GM18519 (cell line): ENCODE results near the gene PPP4C.
"Not testable (repeated sequence)": the region's sequence is repeated elsewhere in the genome, so short reads cannot be mapped to it uniquely, and the experiment has no call there.

Source experiments
- ATAC-seq: cut with Tn5 transposase; IDR thresholded peaks from one replicate; pipeline ENCODE4 v1.9.1; 2021; ENCODE audit warnings: mild to moderate bottlenecking, moderate library complexity; ENCODE audit not compliant: unreplicated experiment, low FRiP score

PPP4C gene

DNA sequence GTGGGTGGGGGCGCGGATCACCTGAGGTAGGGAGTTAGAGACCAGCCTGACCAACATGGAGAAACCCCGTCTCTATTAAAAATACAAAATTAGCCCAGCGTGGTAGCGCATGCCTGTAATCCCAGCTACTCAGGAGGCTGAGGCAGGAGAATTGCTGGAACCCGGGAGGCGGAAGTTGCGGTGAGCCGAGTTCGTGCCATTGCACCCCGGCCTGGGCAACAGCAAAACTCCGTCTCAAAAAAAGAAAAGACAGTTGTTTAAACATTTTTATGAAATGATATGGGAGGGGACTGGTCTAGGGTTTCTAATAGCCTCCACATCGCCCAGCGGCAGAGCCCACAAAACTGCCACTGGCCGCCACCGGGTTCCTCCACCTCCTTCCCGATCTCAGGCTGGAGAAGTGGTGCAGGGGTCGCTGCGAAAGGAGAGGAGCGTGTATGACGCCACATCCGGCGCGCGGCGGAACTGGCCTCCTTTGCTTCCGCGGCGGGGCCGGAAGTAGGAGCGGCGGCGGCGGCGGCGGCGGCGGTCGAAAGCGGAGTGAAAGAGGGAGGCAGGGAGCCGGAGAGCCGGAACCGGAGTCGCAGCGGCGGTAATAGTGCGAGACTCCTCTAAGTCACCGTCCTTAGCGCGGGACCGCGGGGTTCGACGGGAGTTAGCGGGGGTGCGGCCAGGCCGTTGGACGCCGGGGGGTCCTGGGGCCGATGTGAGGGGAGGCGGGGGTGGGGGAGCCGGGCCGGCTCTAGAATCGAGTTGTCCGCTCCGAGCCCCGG lies at the start of gene PPP4C:
PPP4C (plus strand) TSS at position 492 of the 773 bp plus-strand sequence. CDS start 384 bp downstream, outside the sequence.
- no peak for ATAC-seq

DNA sequence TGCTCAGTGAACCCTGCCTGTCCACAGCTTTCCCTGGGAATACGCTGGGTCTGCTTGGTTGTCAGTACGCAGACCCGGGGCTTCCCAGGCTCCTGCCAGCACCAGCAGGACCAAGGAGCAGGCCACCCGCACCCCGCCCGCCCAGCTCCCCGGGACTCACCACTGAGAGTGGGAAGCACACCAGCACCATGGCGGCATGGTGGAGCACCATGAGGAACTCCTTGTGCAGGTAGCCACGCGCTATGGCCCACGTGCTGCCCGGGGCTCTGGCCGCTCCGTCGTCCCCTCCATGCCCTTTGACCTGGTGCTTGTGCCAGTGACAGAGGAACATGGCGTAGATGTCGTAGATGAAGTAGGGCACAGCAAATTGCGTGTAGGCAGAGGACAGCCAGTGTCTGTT lies 49.3 kb upstream of the PPP4C start:
- ATAC-seq, result no peak

DNA sequence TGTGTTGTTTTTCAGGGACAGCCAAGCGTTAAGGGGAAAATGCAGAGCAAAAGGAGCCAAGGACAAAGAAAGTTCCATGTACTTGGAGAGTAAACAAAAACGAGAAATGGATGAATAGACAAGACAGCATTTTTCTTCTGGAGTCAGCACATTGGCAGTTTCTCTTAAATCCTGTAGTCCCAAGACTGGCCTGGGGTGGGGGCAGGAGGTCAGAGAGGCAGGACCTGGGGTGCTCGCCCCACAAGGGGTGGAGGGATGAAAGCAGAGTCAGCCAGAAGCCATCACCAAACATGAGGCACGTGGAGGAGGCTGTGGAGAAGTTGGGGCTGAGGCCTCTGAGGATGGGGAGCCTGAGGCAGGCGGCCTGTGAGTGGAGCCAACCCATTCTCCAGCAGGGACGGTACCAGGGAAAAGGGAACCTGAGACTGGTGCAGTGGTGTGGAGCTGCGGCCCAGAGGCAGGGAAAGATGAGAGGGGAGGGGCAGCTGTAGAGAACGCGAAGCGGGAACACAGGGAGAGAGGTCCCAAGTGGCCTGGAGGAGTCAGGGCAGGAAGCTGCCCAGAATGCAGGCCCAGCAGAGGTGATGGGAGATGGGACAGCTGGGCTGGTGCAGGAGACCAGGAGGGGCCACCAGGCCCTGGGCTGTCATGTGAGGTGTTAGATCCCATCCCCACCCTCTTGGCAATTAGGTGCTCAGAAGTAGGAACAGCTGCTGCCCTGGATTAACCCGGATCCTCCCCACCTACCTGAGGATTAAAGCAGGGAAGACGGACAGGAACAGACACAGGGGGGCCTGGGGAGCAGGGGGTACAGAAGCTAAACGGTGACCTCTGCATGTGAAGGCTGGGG lies 48.0 kb upstream of the PPP4C start:
- ATAC-seq, result no peak

DNA sequence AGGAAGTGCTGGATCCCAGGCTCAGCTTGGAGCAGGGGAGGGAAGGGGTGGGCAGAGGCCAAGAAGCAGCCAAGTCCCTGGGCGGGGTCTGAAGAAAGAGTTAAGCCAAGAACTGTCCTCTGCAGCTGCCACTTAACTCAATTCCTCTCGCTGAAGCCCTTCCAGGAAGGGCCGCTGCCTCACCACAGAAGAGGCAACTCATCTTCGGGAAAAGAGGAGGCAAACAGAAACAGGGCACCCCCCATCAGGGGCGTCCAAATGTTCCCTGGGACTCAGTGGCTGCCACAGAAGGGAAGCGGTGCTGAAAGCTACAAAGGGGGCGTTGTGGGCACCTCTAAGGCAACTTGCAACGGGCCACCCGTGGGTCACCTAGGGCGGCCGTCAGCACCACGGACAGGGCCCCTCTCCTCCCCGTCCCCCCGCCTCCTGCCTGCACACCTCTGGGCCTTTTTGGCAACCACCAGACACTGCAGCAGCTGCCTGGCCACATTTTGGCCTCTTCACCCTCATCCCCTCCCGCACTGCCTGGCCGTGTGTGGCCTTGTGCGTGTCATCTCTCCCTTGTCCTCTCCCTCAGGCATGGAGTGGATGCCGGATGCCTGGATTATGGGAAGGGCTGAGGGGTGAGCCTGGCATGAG lies 47.2 kb upstream of the PPP4C start:
- no peak for ATAC-seq

DNA sequence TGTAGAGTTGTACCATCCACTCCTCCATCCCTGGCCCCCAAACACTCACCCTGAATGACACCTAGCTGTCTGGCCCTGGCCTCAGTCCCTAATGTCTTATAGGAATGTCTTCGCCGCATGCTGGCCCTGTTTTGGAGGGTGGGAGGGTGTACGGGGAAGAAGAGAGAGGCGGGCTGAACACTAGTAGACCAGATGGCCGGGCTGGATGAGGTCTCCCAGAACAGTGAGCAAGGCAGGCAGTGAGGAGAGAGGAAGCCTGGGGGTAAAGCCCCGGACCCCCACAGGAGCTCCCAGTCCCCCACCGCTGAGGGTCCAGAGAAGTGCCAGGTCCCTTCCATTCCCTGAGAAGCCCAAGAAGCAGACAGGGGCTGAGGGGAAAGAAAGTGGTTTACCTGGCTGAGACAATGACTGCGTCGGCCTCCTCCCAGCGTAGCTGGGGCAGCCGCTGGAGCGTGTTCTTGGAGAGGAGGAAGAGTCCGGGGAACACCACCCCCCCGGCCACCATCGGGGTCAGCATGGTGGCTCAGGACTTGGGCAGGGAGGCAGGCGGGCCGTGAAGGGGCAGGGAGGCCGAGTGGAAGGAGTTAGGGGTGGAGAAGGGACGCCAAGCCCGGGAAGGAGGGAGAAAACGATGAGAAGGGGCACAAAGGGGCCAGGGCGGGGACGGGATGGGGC lies 45.6 kb upstream of the PPP4C start:
- ATAC-seq, result no peak

DNA sequence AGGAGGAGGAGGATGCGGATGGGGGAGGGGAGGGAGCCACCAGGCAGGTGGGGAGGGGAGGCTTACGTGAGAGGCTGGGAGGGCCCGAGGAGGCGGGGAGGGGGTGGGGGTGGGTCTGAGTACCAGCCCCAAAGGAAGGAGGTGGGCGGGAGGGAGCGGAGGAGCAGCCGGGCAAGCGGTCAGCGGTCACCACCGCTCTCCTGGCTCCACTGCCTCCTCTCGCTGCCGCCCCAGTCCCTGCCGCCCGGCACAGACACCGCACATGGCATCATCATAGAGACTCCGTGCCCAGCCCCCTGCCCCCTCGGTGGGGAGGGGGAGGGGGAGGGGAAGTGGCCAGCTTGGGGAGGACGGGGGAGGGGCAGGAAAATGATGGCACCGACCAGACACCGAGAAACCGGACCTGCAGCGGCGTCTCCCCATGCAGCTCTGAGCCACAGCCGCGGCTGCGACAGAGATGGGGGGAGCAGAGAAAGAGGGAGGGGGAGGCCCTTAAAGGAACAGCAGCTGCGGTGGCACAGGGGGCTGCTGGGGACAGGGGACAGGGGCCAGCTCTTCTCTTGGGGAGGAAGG lies 44.9 kb upstream of the PPP4C start, which contains the start of gene TLCD3B:
TLCD3B (minus strand) TSS at position 431 of the 573 bp plus-strand sequence. CDS start 744 bp downstream, outside the sequence.
- ATAC-seq, result no peak

DNA sequence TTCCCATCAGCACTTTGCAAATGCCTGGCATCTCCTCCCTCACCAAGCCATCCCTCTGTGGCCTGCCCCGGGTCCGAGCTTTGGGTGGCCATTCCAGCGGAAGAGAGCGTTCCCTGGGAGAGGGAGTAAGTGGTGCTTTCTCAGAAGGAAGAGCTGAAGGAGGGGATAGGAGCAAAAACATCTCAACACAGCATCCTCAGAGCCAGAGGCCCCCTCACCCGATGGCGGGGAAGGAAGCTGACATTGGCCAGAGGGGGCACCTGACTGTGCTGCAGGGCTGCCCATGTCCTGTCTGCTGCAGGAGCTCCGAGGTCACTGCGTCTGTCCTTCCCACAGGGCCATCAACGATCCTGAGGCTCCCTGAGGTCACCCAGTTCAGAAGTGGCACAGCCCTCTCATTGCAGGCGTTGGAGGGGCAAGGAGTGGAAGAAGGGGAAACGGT lies 44.3 kb upstream of the PPP4C start:
- ATAC-seq, result no peak

DNA sequence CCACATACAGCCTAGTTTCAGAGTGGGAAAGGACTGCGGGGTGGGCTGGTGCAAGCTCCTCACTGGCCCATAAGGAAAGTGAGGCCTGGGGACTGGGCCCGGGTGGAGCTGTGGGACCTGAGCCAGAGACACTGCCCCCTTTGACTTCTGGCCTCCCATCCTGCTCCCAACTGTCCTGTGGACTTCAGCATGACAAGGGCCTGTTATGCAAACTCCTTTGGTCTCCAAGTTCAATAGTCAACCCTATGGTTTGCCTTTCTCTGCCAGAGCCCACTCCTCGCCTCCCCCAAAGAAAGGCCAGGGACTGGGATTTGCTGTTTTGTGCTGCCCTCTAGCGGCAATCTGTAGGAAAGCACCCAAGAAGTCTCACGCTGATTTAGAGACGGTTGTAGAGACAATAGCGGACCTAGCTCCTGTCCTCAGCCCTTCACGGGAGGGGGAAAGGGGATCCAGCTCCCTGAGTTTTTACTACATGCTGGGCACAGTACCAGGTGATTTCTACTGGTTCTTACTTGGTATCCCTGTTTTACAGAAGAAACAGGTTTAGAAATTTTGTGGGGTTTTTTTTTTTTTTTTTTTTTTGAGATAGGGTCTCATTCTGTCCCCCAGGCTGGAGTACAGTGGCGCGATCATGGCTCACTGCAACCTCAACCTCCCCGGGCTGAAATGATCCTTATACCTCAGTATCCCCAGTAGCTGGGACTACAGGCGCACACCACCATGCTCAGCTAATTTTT lies 43.5 kb upstream of the PPP4C start:
- ATAC-seq, result no peak

DNA sequence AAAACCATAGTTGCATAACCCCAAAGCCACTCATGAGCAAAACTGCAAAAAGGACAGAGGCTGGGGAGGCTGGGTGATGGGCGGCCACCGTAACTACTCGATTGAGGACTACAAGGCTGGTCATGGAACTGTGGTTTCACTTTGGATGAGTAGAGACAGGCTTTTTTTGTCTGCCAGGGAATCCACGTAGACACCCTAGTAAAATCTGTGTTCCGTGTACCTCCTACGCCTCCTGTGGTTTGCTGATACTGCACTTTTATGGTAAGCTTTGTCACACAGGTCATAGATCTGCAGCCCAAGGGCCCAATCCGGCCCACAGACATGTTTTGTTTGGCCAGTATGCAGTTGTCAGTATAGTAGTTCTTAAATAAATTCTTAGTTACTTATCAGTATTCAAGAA lies 42.5 kb upstream of the PPP4C start:
- ATAC-seq, result no peak

DNA sequence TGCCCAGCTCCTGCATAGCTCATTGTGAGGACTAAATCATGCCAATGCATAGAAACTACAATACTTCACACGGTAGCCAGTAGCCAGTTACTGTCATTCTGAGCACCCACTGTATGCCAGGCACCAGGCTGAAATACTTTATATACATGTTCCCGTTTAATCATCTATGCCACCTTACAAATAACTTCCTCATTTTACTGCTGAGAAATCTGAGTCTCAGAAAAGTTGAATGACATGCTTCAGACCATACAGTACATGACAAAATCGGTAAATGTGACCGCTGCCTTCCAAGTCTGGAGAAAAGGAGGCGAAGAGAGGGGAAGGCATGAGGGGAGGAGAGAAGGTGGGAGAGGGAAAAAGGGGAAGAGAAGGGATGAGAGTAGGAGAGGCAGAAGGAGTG lies 35.6 kb upstream of the PPP4C start:
- ATAC-seq, result no peak

DNA sequence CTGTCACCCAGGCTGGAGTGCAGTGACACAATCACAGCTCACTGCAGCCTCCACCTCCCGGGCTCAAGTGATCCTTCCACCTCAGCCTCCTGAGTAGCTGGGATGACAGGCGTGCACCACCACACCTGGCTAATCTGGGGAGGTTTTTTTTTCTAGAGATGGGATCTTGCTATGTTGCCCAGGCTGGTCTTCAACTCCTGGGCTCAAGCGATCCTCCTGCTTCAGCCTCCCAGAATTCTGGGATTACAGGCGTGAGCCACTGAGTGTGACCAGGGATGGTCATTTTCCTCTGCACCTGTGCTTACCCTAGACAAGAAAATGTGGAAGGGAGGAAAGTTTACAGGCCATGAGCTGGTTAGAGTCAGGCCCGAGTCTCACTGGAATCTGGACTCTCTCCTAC lies 35.1 kb upstream of the PPP4C start:
- ATAC-seq, result not testable (repeated sequence)

DNA sequence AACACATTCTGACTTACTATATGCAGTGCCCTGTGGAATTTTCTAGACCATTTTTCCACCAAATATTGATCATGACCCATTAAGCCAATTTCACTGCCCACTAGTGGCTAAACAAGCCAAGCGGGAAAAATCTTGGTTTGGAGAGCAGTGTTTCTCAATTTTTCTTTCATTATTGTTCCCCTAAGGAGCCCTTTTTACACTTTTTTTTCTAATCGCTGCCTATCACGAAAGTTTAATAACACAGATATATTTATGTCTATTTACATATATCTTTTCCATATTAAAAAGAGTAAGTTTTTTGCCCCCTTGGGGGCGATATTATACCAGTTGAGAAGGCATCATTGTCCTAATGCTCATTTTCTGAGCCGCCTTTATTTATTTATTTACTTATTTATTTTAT lies 34.0 kb upstream of the PPP4C start:
- no peak for ATAC-seq

DNA sequence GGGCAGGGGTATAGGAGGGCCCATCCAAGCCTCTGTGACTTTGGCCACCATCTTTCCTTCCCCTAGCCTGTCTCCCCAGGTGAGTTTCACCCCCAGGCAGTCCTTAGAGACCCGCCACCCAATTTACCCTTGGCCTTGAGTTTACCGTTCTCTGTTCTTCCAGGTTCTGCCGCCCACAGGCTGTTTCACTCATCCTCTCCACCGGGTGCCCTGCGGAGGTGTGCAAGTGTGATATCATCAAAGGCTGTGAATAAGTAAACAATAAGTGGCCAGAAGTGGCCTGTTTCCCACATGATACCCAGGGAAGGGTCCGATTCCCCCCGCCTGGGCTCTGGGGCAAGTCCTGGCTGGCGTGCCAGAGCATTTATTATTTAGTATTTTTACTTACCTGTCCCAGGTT lies 29.6 kb upstream of the PPP4C start:
- ATAC-seq, result no peak

DNA sequence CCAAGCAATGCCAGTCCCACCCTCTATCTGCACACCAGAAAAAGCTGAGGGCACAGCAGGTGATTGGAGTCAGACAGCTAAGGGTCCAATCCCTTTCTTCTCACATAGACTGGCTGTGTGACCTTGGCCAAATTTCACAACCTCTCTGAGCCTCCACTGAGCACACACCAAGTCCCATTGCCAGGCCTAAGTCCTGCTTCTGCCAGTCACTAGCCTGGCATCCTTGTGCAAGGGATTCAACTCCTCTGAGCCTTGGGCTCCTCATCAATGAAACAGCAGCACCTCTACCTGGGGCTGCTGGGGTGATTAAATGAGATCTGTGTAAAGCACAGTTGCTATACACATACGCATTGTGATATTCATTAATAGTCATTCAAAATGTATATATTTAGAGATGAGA lies 29.2 kb upstream of the PPP4C start:
- no peak for ATAC-seq

DNA sequence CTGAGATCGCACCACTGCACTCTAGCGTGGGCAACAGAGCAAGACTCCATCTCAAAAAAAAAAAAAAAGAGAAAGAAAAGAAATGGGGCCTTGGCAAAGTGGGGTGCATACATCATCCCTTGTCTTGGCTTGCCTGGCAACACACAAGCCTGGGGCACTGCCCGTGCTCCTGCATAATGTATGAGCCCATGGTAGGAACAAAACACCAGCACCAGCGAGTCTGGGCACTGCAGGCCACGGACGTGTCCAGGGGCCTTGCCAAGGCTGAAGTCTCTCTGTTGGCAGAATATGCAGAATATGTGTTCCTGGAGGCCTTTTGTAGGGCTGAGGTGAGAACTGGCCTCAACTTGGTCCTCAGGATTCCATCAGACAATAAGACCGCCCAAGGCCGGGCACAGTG lies 25.9 kb upstream of the PPP4C start:
- ATAC-seq, result no peak

DNA sequence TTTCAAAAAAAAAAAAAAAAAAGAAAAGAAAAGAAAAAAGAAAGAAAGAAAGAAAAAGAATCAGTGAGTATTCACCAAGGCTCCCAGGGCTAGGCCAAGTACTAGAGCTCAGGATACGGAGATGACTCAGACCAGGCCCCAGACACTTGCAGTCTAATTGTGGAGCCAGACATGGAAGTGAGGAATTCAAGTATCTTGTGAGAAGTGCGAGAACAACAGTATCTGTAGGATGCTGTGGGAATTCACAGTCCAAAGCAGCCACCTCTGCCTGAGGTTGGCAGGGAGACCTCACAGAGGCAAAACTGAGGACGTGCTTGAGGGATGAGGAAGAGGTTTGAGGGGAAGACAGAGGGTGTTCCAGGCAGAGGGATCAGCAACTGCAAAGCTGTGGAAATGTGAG lies 24.3 kb upstream of the PPP4C start:
- no peak for ATAC-seq

DNA sequence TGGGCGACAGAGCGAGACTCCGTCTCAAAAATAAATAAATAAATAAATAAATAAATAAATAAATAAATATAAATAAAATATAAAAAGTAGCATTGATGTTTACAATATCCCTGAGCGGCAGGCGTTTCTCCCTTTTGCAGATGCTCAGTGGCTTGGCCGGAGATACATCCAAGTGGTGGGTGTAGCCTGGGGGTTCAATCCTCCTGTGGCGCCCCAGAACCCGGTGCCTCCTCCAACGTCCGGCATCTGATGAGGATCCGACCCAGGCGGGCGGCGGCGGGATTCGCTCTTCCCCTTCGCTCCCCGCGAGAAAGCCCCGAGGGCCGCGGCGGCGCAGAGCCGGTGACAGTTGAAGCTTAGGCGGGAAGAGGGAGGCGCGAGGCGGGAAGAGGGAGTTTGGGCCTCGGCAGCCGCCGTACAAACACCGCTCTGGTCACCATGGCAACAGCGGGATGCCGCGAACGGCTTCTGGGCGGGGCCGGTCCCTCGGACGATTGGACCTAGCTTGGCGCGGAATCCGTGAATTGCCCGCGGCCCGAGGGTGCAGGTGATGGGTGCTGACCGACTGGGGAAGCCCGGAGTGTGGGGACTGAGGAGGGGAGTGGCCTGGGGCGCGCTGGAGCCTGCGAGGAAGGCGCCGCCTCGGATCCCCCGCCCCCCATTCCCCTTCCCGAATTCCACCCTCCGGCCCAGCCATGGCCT lies 23.0 kb upstream of the PPP4C start:
- no peak for ATAC-seq

DNA sequence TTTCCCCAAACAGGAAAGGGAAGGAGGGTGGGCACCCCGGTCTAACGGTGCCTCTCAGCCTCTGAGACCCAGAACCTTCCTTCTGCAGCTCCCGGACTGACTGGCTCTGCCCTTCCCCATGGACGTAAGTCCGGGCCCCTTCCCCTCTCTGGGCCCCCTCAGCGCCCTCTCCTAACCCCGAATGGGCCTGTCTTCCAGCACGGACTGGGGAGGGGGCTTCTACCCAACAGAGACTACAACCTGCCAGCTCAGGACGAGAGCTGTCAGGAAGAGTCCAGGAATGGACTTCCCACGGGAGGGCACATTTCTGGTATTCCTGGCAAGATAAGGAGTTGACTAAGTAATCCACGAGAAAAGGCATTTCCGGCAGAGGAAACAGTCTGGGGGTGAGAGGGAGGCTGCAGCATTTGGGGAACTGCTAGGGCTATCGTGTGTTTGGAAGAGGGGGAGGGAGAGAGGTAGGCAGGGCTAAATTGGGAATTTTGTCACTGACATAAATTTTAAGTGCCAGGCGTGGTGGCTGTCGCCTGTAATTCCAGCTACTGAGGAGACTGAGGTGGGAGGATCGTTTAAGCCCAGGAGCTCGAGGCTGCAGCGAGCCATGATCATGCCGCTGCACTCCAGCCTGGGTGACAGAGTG lies 22.3 kb upstream of the PPP4C start:
- no peak for ATAC-seq
